Airway epithelial cell (primary cell): Measurements from ENCODE around the gene SSH3. TPM values are rescaled to one million over a fixed set of nuclear protein-coding genes. Genes with fewer than 3 reads are reported as not detected.

Experiments
- total RNA-seq: library from RNA; depleted of rRNA; stranded (reverse); fragments of >200 nt; gene quantifications from 2 replicates; pipeline ENCODE4 v1.2.3, GENCODE V29; 2015

SSH3 gene, protein sequence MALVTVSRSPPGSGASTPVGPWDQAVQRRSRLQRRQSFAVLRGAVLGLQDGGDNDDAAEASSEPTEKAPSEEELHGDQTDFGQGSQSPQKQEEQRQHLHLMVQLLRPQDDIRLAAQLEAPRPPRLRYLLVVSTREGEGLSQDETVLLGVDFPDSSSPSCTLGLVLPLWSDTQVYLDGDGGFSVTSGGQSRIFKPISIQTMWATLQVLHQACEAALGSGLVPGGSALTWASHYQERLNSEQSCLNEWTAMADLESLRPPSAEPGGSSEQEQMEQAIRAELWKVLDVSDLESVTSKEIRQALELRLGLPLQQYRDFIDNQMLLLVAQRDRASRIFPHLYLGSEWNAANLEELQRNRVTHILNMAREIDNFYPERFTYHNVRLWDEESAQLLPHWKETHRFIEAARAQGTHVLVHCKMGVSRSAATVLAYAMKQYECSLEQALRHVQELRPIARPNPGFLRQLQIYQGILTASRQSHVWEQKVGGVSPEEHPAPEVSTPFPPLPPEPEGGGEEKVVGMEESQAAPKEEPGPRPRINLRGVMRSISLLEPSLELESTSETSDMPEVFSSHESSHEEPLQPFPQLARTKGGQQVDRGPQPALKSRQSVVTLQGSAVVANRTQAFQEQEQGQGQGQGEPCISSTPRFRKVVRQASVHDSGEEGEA
- total RNA-seq = 79.6 and 98.2 TPM in 2 replicates

DNA sequence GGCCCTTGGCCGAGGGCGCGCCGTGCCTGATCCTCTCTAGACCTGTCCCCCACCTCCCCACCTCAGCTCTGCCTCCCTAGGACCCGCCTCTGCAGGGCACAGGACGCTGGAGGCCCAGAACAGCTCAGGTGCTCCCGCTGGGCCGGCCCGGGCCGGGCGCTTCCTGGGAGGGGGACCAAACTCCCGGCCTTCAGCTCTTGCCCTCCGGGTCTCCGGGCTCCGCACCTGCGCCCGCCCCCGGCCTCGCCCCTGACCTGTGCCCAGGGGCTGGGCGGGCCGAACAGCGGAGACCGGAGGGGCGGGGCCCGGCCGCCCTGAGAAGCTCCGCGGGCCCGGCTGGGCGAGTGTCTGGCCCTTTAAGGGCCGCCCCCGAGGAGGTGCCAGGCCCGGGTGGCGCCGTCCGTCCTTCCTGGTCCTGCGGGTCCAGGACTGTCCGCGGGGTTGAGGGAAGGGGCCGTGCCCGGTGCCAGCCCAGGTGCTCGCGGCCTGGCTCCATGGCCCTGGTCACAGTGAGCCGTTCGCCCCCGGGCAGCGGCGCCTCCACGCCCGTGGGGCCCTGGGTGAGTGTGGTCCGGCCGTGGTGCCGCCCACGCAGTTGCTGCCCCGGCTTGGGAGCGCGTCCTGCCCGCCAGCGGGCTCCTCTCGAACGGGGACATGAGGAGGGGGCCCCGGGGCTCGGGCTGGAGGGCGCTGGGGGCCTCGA lies at the start of gene SSH3:
SSH3 (plus strand) TSS at position 399 of the 703 bp plus-strand sequence; CDS start at position 495, 96 bp downstream.

DNA sequence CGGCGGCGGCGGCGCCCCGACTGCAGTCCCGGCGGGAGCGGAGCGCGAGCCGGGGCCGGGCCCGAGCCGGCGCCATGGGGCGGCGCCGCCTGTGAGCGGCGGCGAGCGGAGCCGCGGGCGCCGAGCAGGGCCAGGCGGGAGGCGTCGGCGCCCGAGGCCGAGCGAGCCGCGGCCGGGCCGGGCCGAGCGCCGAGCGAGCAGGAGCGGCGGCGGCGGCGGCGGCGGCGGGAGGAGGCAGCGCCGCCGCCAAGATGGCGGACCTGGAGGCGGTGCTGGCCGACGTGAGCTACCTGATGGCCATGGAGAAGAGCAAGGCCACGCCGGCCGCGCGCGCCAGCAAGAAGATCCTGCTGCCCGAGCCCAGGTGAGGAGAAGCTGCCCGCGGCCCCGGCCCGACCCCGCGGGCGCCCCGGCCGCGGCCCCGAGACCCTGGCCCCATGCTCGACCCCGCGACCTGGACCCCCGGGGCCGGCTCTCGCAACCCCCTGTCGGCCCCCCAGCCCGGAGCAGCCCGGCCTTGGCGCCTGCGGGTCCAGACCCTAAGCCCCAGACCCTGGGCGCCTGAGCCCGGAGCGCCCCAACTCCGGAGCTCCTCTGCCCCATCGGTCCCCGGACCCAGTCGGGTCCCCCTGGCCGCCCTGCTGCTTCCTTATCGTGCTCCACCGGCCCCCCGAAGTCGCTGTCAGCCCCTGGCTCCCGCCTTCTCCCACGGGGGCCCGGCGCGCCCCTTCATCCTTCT lies 36.7 kb upstream of the SSH3 start, which contains the start of gene GRK2:
GRK2 (plus strand) TSS at position 25 of the 739 bp plus-strand sequence; CDS start at position 252, 227 bp downstream.

DNA sequence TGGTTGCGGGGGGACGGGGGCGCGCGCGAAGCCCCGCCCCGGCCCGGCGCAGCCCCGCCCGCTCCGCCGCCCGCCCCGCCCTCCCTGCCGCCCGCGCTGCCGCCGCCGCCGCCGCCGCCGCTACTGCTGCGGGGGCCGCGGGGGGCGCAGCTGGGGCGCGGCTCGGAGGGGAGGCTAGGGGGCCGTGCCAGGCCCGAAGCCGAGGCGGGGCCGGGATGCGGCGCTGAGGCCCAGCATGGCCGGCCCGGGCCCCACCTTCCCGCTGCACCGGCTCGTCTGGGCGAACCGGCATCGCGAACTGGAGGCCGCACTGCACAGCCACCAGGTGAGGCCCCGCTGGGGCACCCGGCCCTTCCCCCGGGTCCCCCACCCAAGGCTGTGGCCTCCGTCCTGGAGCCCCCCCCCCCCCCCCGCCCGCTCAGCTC lies 14.1 kb upstream of the SSH3 start, which contains the start of gene ANKRD13D:
ANKRD13D (plus strand) TSS at position 78 of the 425 bp plus-strand sequence; CDS start at position 236, 158 bp downstream.

DNA sequence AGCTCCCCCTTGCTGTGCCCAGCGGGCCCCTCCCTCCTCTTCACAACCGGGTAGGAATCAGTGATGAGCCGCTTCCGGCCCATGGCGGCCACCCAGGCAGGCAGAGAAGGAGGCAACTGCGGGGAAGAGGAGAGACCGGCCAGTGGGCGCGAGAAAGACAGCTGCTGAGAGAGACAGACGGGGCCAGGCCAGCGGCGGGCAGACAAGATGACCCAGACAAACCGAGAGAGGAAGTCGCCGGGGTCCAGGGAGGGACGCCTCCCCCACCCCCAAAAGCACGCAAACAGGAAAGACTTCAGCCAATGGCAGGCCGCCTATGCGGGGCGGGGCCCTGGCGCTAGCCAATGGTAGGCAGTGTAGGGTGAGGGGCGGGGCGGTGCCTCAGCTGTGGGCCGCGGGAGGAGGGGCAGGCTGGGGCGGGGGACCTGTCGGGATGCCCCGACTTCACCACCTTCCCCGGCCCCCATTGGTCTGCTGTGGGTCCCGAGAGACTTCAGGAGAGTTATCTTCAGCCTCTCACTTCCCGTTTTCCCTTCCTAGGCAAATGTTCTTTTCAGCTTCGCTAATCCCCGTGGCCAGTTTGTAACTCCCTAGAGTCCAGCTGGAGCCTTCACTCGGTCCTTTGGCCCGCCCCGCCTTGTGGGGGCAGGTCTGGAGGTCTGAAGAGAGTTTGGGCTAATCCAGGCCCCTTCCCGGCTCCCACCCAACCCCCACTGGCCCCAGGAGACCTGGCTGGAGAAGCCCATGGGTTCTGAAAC lies 50.2 kb downstream of the SSH3 start, which contains the start of gene POLD4:
POLD4 (minus strand) TSS at position 230 of the 758 bp plus-strand sequence; CDS start at position 83, 147 bp downstream.

Other genes with a start within 250 kb of the SSH3 start
- 358 and 363 TPM in 2 replicates for gene RHOD, start 246.7 kb upstream of the SSH3 start, total RNA-seq
- gene KDM2A, start 184.3 kb upstream of the SSH3 start, total RNA-seq = 28.5 and 44.2 TPM in 2 replicates
- gene GRK2, start 37.1 kb upstream of the SSH3 start, total RNA-seq = 64.9 and 65.5 TPM in 2 replicates
- gene ANKRD13D, start 14.2 kb upstream of the SSH3 start, total RNA-seq = 42.7 and 47.8 TPM in 2 replicates
- 124 and 172 TPM in 2 replicates for gene POLD4, start 50.0 kb downstream of the SSH3 start, total RNA-seq
- 6.1 and 8.5 TPM in 2 replicates for gene CLCF1, start 70.1 kb downstream of the SSH3 start, total RNA-seq
- 15.8 and 16.1 TPM in 2 replicates for gene RAD9A, start 88.5 kb downstream of the SSH3 start, total RNA-seq
- 245 and 263 TPM in 2 replicates for gene PPP1CA, start 98.3 kb downstream of the SSH3 start, total RNA-seq
- not detected in 2 replicates for gene TBC1D10C, start 100.6 kb downstream of the SSH3 start, total RNA-seq
- gene CARNS1, start 112.1 kb downstream of the SSH3 start, total RNA-seq = 0.07 TPM in 1 of 2 replicates, not detected in the other
- gene RPS6KB2, start 125.0 kb downstream of the SSH3 start, total RNA-seq = 79.5 and 85.2 TPM in 2 replicates
- gene PTPRCAP, start 134.2 kb downstream of the SSH3 start, total RNA-seq = 0.33 TPM in 1 of 2 replicates, not detected in the other
- gene CORO1B, start 139.9 kb downstream of the SSH3 start, total RNA-seq = 70.7 and 81.5 TPM in 2 replicates
- not detected in 2 replicates for gene GPR152, start 149.2 kb downstream of the SSH3 start, total RNA-seq
- gene CABP4, start 151.8 kb downstream of the SSH3 start, total RNA-seq = not detected in 2 replicates
- 86.5 and 87.6 TPM in 2 replicates for gene TMEM134, start 165.7 kb downstream of the SSH3 start, total RNA-seq
- gene AIP, start 179.5 kb downstream of the SSH3 start, total RNA-seq = 56.6 and 63.5 TPM in 2 replicates
- 43.8 and 49.0 TPM in 2 replicates for gene PITPNM1, start 201.8 kb downstream of the SSH3 start, total RNA-seq
- gene CDK2AP2, start 204.6 kb downstream of the SSH3 start, total RNA-seq = 45.8 and 61.4 TPM in 2 replicates
- gene CABP2, start 219.9 kb downstream of the SSH3 start, total RNA-seq = not detected in 2 replicates